OCI-LY3 (cell line): Measurements from ENCODE around the gene RNF227.
"Not testable (repeated sequence)": the region's sequence is repeated elsewhere in the genome, so short reads cannot be mapped to it uniquely, and the experiment has no call there.

Source experiments
- H2AFZ ChIP-seq: fragments of 200-600, 300-600 bp; shearing (Covaris generic); 2 replicates; pipeline ENCODE4 v1.6.0; 2014; ENCODE audit warnings: antibody characterized with exemption, low read depth, low read length
- H3K27ac ChIP-seq: fragments of 200-600, 300-600 bp; sonication (generic); 2 replicates; pipeline ENCODE4 v1.5.1; 2014; ENCODE audit warnings: mild to moderate bottlenecking, low read length, moderate library complexity, mixed read lengths
- H3K27me3 ChIP-seq: fragments of 200-600, 300-600 bp; sonication (generic); 2 replicates; pipeline ENCODE4 v1.6.1; 2014; ENCODE audit warnings: low read depth, low read length, mixed read lengths
- H3K36me3 ChIP-seq: fragments of 200-600, 300-600 bp; sonication (generic); replicated peaks from 2 replicates; pipeline ENCODE3; 2014; ENCODE audit warnings: low read depth, low read length, mixed read lengths
- H3K4me1 ChIP-seq: fragments of 300-600, 200-600 bp; sonication (generic); 2 replicates; pipeline ENCODE4 v1.6.1; 2014; ENCODE audit warnings: low read length, mixed read lengths
- H3K4me2 ChIP-seq: fragments of 200-600, 300-600 bp; sonication (generic); 2 replicates; pipeline ENCODE4 v1.6.1; 2014; ENCODE audit warnings: low read length, mixed read lengths
- H3K4me3 ChIP-seq: fragments of 300-600, 200-600 bp; sonication (generic); 2 replicates; pipeline ENCODE4 v1.5.1; 2014; ENCODE audit warnings: antibody characterized with exemption, mild to moderate bottlenecking, low read length, moderate library complexity
- H3K79me2 ChIP-seq: fragments of 300-600, 200-600 bp; shearing (Covaris generic); 2 replicates; pipeline ENCODE4 v1.6.1; 2014; ENCODE audit warnings: mild to moderate bottlenecking, low read length, mixed read lengths
- H3K9ac ChIP-seq: fragments of 300-600, 200-600 bp; shearing (Covaris generic); 2 replicates; pipeline ENCODE4 v1.6.0; 2014; ENCODE audit warnings: mild to moderate bottlenecking, low read length, moderate library complexity
- H3K9me3 ChIP-seq: fragments of 200-600, 300-600 bp; shearing (Covaris generic); 2 replicates; pipeline ENCODE4 v1.6.1; 2014; ENCODE audit warnings: low read length, mixed read lengths; ENCODE audit not compliant: insufficient read depth
- H4K20me1 ChIP-seq: fragments of 200-600, 300-600 bp; sonication (generic); 2 replicates; pipeline ENCODE4 v1.6.1; 2016; ENCODE audit warnings: low read length, mixed read lengths; ENCODE audit not compliant: insufficient read depth
- CTCF ChIP-seq: fragments of 200-600, 300-600 bp; sonication (generic); IDR thresholded peaks from 2 replicates; pipeline ENCODE4 v1.5.1; 2014; ENCODE audit warnings: antibody characterized with exemption, low read length, low read depth
- EZH2phosphoT487 ChIP-seq: fragments of 200-600 bp; shearing (Covaris generic); IDR thresholded peaks from 2 replicates; pipeline ENCODE4 v1.6.1; 2018; ENCODE audit warnings: antibody characterized with exemption, mixed run types, low read depth

The RNF227 gene

GRCh38 chr17:7875804-7876370 lies 40.2 kb downstream of the RNF227 start:
- no peaks in the 10 kb centered on the region for H3K36me3 ChIP-seq

GRCh38 chr17:7873051-7873450 lies 43.0 kb downstream of the RNF227 start:
- no peak overlapping the region for H2AFZ ChIP-seq
- no peak overlapping the region for H3K4me2 ChIP-seq
- no peak overlapping the region for H3K9ac ChIP-seq
- no peak for TF ChIP-seq CTCF
- TF ChIP-seq EZH2phosphoT487: no peak
- no peaks in the 10 kb centered on the region for H3K27me3 ChIP-seq
- H4K20me1 ChIP-seq: no peaks in the 10 kb centered on the region
- no peaks in the 10 kb centered on the region for H3K9me3 ChIP-seq
- no peaks in the 10 kb centered on the region for H3K79me2 ChIP-seq
- H3K4me1 ChIP-seq: no peaks in the 10 kb centered on the region
- no peaks in the 10 kb centered on the region for H3K36me3 ChIP-seq
- H3K4me3 ChIP-seq: no peak overlapping the region
- no peak overlapping the region for H3K27ac ChIP-seq

More at GRCh38 chr17:7875804-7876370, 40.2 kb downstream of the RNF227 start:
- H3K9me3 ChIP-seq: no peaks in the 10 kb centered on the region
- no peak overlapping the region for H3K4me3 ChIP-seq
- peaks cover 13% of the 10 kb centered on the region for H3K4me1 ChIP-seq
- no peak overlapping the region for H3K27ac ChIP-seq
- H2AFZ ChIP-seq: no peak overlapping the region
- no peak for TF ChIP-seq EZH2phosphoT487
- TF ChIP-seq CTCF: no peak
- H3K79me2 ChIP-seq: no peaks in the 10 kb centered on the region
- H3K9ac ChIP-seq: no peak overlapping the region
- H3K4me2 ChIP-seq: no peak overlapping the region
- no peaks in the 10 kb centered on the region for H4K20me1 ChIP-seq
- no peaks in the 10 kb centered on the region for H3K27me3 ChIP-seq

GRCh38 chr17:7867881-7868329 lies 48.2 kb downstream of the RNF227 start:
- H3K36me3 ChIP-seq: no peaks in the 10 kb centered on the region
- H3K9ac ChIP-seq: no peak overlapping the region
- no peaks in the 10 kb centered on the region for H3K4me1 ChIP-seq
- H3K4me3 ChIP-seq: no peak overlapping the region
- H3K79me2 ChIP-seq: no peaks in the 10 kb centered on the region
- H4K20me1 ChIP-seq: no peaks in the 10 kb centered on the region
- no peaks in the 10 kb centered on the region for H3K9me3 ChIP-seq
- no peak for TF ChIP-seq CTCF
- TF ChIP-seq EZH2phosphoT487: no peak
- H3K27me3 ChIP-seq: no peaks in the 10 kb centered on the region
- H3K4me2 ChIP-seq: no peak overlapping the region
- no peak overlapping the region for H3K27ac ChIP-seq
- H2AFZ ChIP-seq: no peak overlapping the region

- Histone ChIP-seq H2AFZ (no peak overlapping the region), H3K4me2 (no peak overlapping the region), H4K20me1 (no peaks in the 10 kb centered on the region), H3K27me3 (no peaks in the 10 kb centered on the region), H3K27ac (no peak overlapping the region), H3K4me1 (no peaks in the 10 kb centered on the region), H3K9ac (no peak overlapping the region), H3K9me3 (no peaks in the 10 kb centered on the region), H3K36me3 (peaks cover 2% of the 10 kb centered on the region), H3K4me3 (no peak overlapping the region), H3K79me2 (no peaks in the 10 kb centered on the region)
- TF ChIP-seq CTCF (no peak), EZH2phosphoT487 (no peak)
These were observed 51.0 kb downstream of the RNF227 start for GRCh38 chr17:7864995-7865650.

- H3K27ac ChIP-seq, H3K9ac ChIP-seq, H3K79me2 ChIP-seq, H2AFZ ChIP-seq, H3K4me1 ChIP-seq, H3K4me2 ChIP-seq, H4K20me1 ChIP-seq, H3K9me3 ChIP-seq, H3K36me3 ChIP-seq, H3K27me3 ChIP-seq, H3K4me3 ChIP-seq: not testable (repeated sequence)
These were observed 51.7 kb downstream of the RNF227 start for GRCh38 chr17:7864384-7864783.
